GM06990 (cell line): ENCODE measurements around the gene MINDY4.

ENCODE experiments used
- DNase-seq: peaks from one replicate; pipeline ENCODE4 v3.0.0-alpha.2; 2011; ENCODE audit not compliant: insufficient read length; ENCODE audit errors: extremely low read depth
- H3K27me3 ChIP-seq: replicated peaks from 2 replicates; pipeline ENCODE4 v1.6.0; 2011; ENCODE audit warnings: low read length; ENCODE audit not compliant: control insufficient read depth, insufficient read depth
- H3K36me3 ChIP-seq: 2 replicates; pipeline ENCODE4 v1.5.1; 2011; ENCODE audit warnings: low read length; ENCODE audit not compliant: control insufficient read depth, insufficient read depth
- H3K4me3 ChIP-seq: replicated peaks from 2 replicates; pipeline ENCODE4 v1.5.1; 2011; ENCODE audit warnings: low read depth, mild to moderate bottlenecking, control low read depth, low read length
- CTCF ChIP-seq: IDR thresholded peaks from 2 replicates; pipeline ENCODE4 v1.5.1; 2011; ENCODE audit warnings: low read length, control low read depth, mild to moderate bottlenecking, inconsistent platforms; ENCODE audit not compliant: insufficient read depth, poor library complexity, severe bottlenecking

MINDY4 gene

GRCh38 chr7:30909431-30909830 is 138.2 kb downstream of the MINDY4 start:
- no peaks in the 10 kb centered on the region for H3K36me3 ChIP-seq
- H3K27me3 ChIP-seq, result no peaks in the 10 kb centered on the region; the same call in 1 of the 2 replicates
- DNase-seq, result no peak
- H3K4me3 ChIP-seq, result no peak overlapping the region
- no peak for TF ChIP-seq CTCF

GRCh38 chr7:30910411-30911073 is 139.3 kb downstream of the MINDY4 start:
- TF ChIP-seq CTCF, result no peak
- no peaks in the 10 kb centered on the region for H3K36me3 ChIP-seq
- no peak overlapping the region for H3K4me3 ChIP-seq
- H3K27me3 ChIP-seq, result no peaks in the 10 kb centered on the region; the same call in 1 of the 2 replicates
- no peak for DNase-seq

- no peak overlapping the region for H3K4me3 ChIP-seq
- DNase-seq, result no peak
- H3K27me3 ChIP-seq, result no peaks in the 10 kb centered on the region; the same call in 1 of the 2 replicates
- TF ChIP-seq CTCF, result no peak
- no peaks in the 10 kb centered on the region for H3K36me3 ChIP-seq
Measured at GRCh38 chr7:30911133-30911532, 139.9 kb downstream of the MINDY4 start.

- no peak for TF ChIP-seq CTCF
- Histone ChIP-seq H3K36me3 (no peaks in the 10 kb centered on the region), H3K27me3 (no peaks in the 10 kb centered on the region; the same call in 1 of the 2 replicates), H3K4me3 (no peak within 1 kb of the TSS)
- no peak for DNase-seq
Measured at GRCh38 chr7:30911561-30911969, 140.3 kb downstream of the MINDY4 start, which contains the start of gene AQP1. TSS of gene AQP1 (plus strand) at chr7:30911853. CDS start at chr7:30911910, 57 bp downstream.

- no peak for TF ChIP-seq CTCF
- Histone ChIP-seq H3K4me3 (no peak overlapping the region), H3K27me3 (no peaks in the 10 kb centered on the region; the same call in 1 of the 2 replicates), H3K36me3 (no peaks in the 10 kb centered on the region)
- no peak for DNase-seq
Measured at GRCh38 chr7:30912021-30912730, 141.0 kb downstream of the MINDY4 start.
